GM21447 (cell line): ENCODE results near the gene NEK2.
"Not testable (repeated sequence)": the region's sequence is repeated elsewhere in the genome, so short reads cannot be mapped to it uniquely, and the experiment has no call there.

Source experiments
- ATAC-seq: cut with Tn5 transposase; IDR thresholded peaks from one replicate; pipeline ENCODE4 v1.9.1; 2021; ENCODE audit not compliant: unreplicated experiment

Gene NEK2

GRCh38 chr1:211675230-211676105, at the start of gene NEK2:
NEK2 (minus strand) TSS chr1:211675621; CDS start chr1:211675479, 142 bp downstream.
- ATAC-seq, result peak; percentile 97

- ATAC-seq, result no peak
Observed at GRCh38 chr1:211724687-211725196, 49.3 kb upstream of the NEK2 start.

GRCh38 chr1:211723273-211723672, 47.9 kb upstream of the NEK2 start:
- no peak for ATAC-seq

GRCh38 chr1:211722277-211723175, 47.1 kb upstream of the NEK2 start:
- ATAC-seq, result no peak

GRCh38 chr1:211716555-211716954, 41.1 kb upstream of the NEK2 start:
- not testable (repeated sequence) for ATAC-seq

- no peak for ATAC-seq
Observed at GRCh38 chr1:211715971-211716370, 40.5 kb upstream of the NEK2 start.

- no peak for ATAC-seq
Observed at GRCh38 chr1:211714154-211714553, 38.7 kb upstream of the NEK2 start.

GRCh38 chr1:211713231-211713630, 37.8 kb upstream of the NEK2 start:
- no peak for ATAC-seq

- ATAC-seq, result no peak
Observed at GRCh38 chr1:211711315-211711705, 35.9 kb upstream of the NEK2 start.

- no peak for ATAC-seq
Observed at GRCh38 chr1:211710566-211711314, 35.3 kb upstream of the NEK2 start.

GRCh38 chr1:211708926-211709325, 33.5 kb upstream of the NEK2 start:
- ATAC-seq, result no peak

GRCh38 chr1:211708006-211708405, 32.6 kb upstream of the NEK2 start:
- no peak for ATAC-seq

- ATAC-seq, result no peak
Observed at GRCh38 chr1:211705467-211706091, 30.2 kb upstream of the NEK2 start.

- ATAC-seq, result no peak
Observed at GRCh38 chr1:211704543-211704942, 29.1 kb upstream of the NEK2 start.

GRCh38 chr1:211703812-211704537, 28.6 kb upstream of the NEK2 start:
- ATAC-seq, result no peak

GRCh38 chr1:211701733-211702132, 26.3 kb upstream of the NEK2 start:
- ATAC-seq, result no peak

- ATAC-seq, result no peak
Observed at GRCh38 chr1:211699059-211699458, 23.6 kb upstream of the NEK2 start.

GRCh38 chr1:211698161-211699026, 23.0 kb upstream of the NEK2 start:
- ATAC-seq, result peak; percentile 49

- ATAC-seq, result peak; percentile 78
Observed at GRCh38 chr1:211697356-211697755, 21.9 kb upstream of the NEK2 start.
